ENCODE results near the gene ZNF765. TPM values are rescaled to one million over a fixed set of nuclear protein-coding genes. Genes with fewer than 3 reads are reported as not detected.
A peak's percentile ranks its signal among the peaks of the same experiment; 100 is the strongest.
"Not testable (repeated sequence)": the region's sequence is repeated elsewhere in the genome, so short reads cannot be mapped to it uniquely, and the experiment has no call there.

ZNF765 gene
- 10 to 100 TPM; 13.8 to 14.0 TPM for total RNA-seq

DNA sequence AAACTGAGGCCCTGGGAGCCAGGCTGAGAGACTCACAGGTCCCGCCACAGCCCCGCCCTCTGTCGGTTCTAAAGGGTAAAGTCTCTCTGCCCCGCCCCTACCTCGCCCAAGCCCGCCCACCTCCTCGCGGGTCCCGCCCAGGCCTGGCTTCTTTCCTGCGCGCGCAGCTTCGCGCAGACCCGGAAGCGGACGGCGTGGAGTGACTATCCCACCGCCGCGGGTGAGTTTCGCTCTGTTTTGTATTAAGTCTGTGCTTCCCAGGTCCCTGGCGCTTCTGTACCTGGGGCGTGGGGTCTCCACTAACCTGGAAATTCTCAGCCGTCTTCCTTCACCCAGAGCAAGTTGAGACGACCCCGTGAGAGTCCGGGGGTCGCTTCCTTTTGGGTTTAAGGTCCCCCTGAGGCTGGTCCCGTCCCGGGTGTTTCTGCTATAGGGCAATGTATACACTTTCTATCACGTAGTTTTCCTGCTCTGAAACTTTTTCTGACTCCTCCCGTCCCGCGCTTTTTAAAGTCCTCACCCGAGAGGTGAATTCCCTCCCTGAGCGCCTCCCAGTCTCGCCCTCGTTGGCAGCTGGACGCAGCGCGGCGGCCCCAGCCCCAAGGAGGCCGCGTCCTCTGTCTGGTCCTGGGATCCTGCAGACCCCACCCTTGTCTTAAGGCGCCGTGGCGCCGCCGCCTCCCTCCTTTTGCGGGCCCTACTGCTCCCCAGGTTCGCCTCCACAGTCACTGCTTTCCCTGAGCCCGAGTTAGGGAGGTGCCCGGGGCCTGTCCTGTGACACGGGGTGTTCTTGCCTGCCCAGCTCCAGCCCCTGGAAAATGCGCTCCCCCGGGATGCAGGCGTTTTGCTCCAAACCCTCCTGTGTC is at the start of gene ZNF765:
ZNF765 (plus strand) TSS at position 176 of the 866 bp plus-strand sequence. CDS start 2,867 bp downstream, outside the sequence.
- H3K4me3 Mint-ChIP-seq = peak within 1 kb of the TSS; percentile 85
- peak; percentile 96 for DNase-seq
- peak within 1 kb of the TSS; percentile 90 for H3K27ac Mint-ChIP-seq
- H3K4me1 Mint-ChIP-seq = peaks cover 20% of the 10 kb centered on the region
- CTCF ChIA-PET = interaction anchor here (0.6 to 1.4 kb wide), 2 partner anchors 172 to 1106 kb away, joined by 3 to 4 read pairs; no protein-coding TSS in a partner anchor
- H3K36me3 Mint-ChIP-seq (ENCODE audit: low read depth) = peaks cover 45% of the 10 kb centered on the region
- POLR2A ChIA-PET = no interaction called here
- H3K27me3 Mint-ChIP-seq = no peaks in the 10 kb centered on the region
- H3K9me3 Mint-ChIP-seq = peaks cover 26% of the 10 kb centered on the region

DNA sequence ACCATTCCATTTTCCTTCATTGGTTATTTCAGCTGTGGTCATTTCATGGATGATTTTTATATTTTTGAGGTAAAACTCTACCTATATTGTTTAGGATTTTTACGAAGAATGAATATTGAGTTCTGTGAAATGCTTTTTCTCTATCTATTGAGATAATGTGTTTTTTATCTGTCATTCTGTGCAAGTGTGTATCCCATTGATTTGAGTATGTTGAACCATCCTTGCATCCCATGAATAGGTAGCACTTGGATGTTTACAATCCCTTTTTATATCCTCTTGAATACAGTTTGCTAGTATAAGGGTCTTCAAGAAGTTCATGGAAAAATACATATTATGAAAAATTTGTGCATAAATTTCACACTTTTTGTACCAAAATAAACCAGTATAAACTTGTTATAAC is 39.2 kb upstream of the ZNF765 start:
- Mint-ChIP-seq H3K36me3 (ENCODE audit: low read depth) (peaks cover 49% of the 10 kb centered on the region), H3K4me1 (no peaks in the 10 kb centered on the region), H3K27me3 (no peaks in the 10 kb centered on the region), H3K4me3 (no peak overlapping the region), H3K9me3 (peaks cover 61% of the 10 kb centered on the region), H3K27ac (no peak overlapping the region)
- no peak for DNase-seq
- CTCF ChIA-PET = no interaction called here
- POLR2A ChIA-PET = no interaction called here

DNA sequence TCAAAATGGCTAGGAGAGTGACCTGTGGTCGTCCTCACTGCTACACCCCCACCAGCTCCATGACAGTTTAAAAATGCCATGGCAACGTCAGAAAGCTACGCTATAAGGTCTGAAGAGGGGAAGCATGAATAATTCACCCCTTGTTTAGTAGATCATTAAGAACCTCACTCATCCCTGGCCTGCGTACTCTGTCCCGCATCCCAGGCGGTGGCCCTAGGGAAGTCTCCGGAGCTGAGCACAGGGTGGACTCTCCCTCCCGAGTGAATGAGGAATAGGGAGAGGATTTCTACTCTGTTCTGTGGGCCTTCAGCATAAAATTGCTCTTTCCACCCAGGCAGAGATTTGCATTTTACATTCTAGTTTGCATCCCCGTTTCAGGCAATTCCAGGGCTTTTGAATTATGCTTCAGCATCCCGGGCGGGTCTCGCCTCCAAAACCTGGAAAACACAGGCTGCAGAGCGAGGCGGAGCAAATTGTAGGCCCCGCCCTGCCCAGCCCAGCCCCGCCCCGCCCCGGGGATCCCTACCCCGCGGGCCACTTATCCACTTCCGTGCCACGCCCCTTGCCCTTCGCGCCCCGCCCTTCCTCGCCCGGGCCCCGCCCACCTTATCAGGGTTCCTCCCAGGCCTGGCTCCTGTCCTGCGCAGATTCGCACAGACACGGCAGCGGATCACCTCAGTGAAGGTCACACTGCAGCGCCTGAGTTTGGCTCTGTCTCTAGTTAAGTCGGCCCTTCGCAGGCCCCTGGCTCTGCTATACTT is 36.9 kb upstream of the ZNF765 start:
- H3K4me1 Mint-ChIP-seq = no peaks in the 10 kb centered on the region
- CTCF ChIA-PET = interaction anchor here (0.5 kb wide), 1 partner anchor 287 kb away, joined by 3 read pairs; no protein-coding TSS in a partner anchor
- no peak overlapping the region for H3K4me3 Mint-ChIP-seq
- POLR2A ChIA-PET = no interaction called here
- peaks cover 55% of the 10 kb centered on the region for H3K9me3 Mint-ChIP-seq
- H3K36me3 Mint-ChIP-seq (ENCODE audit: low read depth) = peaks cover 27% of the 10 kb centered on the region
- no peaks in the 10 kb centered on the region for H3K27me3 Mint-ChIP-seq
- no peak for DNase-seq
- H3K27ac Mint-ChIP-seq = no peak overlapping the region

DNA sequence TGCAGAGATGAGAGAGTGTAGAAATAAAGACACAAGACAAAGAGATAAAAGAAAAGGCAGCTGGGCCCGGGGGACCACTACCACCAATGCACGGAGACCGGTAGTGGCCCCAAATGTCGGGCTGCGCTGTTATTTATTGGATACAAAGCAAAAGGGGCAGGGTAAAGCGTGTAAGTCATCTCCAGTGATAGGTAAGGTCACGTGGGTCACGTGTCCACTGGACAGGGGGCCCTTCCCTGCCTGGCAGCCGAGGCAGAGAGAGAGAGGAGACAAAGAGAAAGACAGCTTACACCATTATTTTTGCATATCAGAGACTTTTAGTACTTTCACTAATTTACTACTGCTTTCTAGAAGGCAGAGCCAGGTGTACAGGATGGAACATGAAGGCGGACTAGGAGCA is 34.9 kb upstream of the ZNF765 start:
- H3K9me3 Mint-ChIP-seq = peaks cover 50% of the 10 kb centered on the region
- CTCF ChIA-PET, DNase-seq, POLR2A ChIA-PET, H3K4me3 Mint-ChIP-seq, H3K27me3 Mint-ChIP-seq, H3K27ac Mint-ChIP-seq, H3K4me1 Mint-ChIP-seq: not testable (repeated sequence)
- peaks cover 19% of the 10 kb centered on the region for H3K36me3 Mint-ChIP-seq (ENCODE audit: low read depth)

DNA sequence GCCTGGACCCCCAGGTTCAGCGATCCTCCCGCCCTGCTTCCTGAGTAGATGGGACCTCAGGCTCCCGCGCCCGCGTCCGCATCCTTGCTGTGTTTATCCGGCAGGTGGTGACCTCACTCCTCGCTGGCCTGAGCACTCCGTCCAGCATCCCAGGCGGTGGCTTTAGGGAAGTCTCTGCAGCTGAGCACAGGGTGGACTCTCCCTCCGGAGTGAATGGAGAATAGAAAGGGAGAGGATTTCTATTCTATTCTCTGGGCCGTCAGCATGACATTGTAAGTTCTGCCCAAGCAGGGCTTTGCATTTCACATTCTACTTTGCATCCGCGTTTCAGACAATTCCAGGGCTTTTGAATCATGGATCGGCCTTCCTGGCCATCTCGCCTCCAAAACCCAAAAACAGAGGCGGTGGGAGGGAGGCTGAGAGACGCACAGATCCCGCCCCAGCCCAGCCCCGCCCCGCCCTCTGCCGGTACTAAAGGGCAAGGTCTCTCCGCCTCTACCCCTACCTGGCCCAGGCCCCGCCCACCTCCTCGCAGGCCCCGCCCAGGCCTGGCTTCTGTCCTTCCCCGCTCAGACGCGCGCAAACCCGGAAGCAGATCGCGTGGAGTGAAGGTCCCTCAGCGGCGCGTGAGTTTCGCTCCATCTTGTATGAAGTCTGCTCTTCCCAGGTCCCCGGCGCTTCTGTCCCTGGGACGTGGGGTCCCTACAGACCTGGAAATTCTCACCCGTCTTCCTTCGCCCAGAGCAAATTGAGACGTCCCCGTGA is 29.6 kb upstream of the ZNF765 start, which contains the start of gene ZNF525:
ZNF525 (plus strand) TSS at position 572 of the 765 bp plus-strand sequence. CDS start 6,577 bp downstream, outside the sequence.
- Mint-ChIP-seq H3K4me1 (peaks cover 29% of the 10 kb centered on the region), H3K9me3 (peaks cover 37% of the 10 kb centered on the region), H3K27ac (peak within 1 kb of the TSS; percentile 97), H3K36me3 (ENCODE audit: low read depth) (peaks cover 27% of the 10 kb centered on the region), H3K4me3 (peak within 1 kb of the TSS; percentile 91), H3K27me3 (no peaks in the 10 kb centered on the region)
- DNase-seq = peak; percentile 96
- POLR2A ChIA-PET = no interaction called here
- CTCF ChIA-PET = no interaction called here

DNA sequence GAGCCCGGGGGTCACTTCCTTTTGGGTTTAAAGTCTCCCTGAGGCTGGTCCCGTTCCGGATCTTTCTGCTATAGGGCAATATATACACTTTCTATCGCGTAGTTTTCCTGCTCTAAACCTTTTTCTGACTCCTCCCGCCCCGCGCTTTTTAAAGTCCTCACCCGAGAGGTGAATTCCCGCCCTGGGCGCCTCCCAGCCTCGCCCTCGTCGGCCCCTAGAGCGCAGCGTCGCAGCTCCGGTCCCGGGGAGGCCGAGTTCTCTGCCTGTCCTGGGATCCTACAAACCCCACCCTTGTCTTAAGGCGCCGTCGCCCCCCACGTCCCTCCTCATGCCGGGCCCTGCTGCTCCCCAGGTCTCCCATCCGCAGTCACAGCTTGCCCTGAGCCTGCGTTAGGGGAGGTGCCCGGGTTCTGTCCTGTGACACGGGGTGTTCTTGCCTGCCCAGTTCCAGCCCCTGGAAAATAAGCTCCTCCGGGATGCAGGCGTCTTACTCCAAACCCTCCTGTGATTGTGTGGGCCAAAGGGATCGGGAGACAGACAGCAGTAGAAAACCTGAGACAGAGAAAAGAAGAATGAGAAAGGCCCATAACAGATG is 29.0 kb upstream of the ZNF765 start:
- DNase-seq = peak; percentile 44
- Mint-ChIP-seq H3K4me3 (peak overlapping the region; percentile 91), H3K36me3 (ENCODE audit: low read depth) (peaks cover 32% of the 10 kb centered on the region), H3K27ac (peak overlapping the region; percentile 97), H3K27me3 (no peaks in the 10 kb centered on the region), H3K4me1 (peaks cover 29% of the 10 kb centered on the region), H3K9me3 (peaks cover 39% of the 10 kb centered on the region)
- CTCF ChIA-PET = no interaction called here
- POLR2A ChIA-PET = no interaction called here

DNA sequence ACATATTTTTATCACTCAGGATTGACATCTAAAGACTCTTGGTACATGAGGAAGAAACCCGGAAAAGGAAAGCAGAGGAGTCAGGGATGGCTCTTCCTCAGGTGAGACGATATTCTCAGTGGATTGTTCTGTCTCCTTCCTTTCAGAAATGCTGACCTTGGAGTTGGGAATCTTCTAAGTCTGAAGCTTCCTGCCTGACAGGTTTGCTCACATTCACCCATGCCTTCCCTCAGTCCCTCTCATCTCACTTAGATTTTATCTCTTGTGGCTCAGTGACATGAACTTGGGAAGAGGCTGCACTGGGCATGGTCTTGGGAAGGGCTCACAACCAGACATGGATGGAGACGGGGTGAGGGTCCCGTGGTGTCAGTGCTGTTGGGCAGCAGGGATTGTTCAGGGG is 22.8 kb upstream of the ZNF765 start:
- POLR2A ChIA-PET = no interaction called here
- Mint-ChIP-seq H3K27ac (peak overlapping the region; percentile 2), H3K4me1 (peaks cover 5% of the 10 kb centered on the region), H3K36me3 (ENCODE audit: low read depth) (peaks cover 73% of the 10 kb centered on the region), H3K27me3 (no peaks in the 10 kb centered on the region), H3K9me3 (peaks cover 33% of the 10 kb centered on the region), H3K4me3 (no peak overlapping the region)
- CTCF ChIA-PET = no interaction called here
- no peak for DNase-seq

DNA sequence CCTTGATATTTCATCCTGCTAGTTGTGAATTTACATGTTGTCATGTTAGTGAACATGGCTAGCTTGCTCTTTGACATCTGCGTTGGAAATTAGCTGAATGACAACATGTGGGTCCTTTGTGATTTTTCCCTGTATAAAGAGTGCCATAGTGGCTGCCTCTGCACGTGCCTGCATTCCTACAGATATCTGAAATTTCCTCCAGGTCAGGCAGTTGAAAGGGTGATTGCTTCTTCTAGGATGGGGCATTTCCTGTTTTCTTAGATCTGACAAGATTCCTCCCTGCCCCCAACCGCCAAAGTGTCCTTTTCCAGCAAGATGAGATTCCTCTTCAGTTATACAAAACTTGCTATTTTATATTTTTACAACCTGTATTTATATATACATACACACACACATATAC is 20.7 kb upstream of the ZNF765 start:
- no peaks in the 10 kb centered on the region for H3K27me3 Mint-ChIP-seq
- peaks cover 80% of the 10 kb centered on the region for H3K36me3 Mint-ChIP-seq (ENCODE audit: low read depth)
- CTCF ChIA-PET = no interaction called here
- H3K4me3 Mint-ChIP-seq = no peak overlapping the region
- no peak for DNase-seq
- H3K4me1 Mint-ChIP-seq = no peaks in the 10 kb centered on the region
- H3K27ac Mint-ChIP-seq = no peak overlapping the region
- POLR2A ChIA-PET = interaction anchor here (0.7 kb wide), 1 partner anchor 60 kb away, joined by 4 read pairs; no protein-coding TSS in a partner anchor
- H3K9me3 Mint-ChIP-seq = peaks cover 26% of the 10 kb centered on the region

DNA sequence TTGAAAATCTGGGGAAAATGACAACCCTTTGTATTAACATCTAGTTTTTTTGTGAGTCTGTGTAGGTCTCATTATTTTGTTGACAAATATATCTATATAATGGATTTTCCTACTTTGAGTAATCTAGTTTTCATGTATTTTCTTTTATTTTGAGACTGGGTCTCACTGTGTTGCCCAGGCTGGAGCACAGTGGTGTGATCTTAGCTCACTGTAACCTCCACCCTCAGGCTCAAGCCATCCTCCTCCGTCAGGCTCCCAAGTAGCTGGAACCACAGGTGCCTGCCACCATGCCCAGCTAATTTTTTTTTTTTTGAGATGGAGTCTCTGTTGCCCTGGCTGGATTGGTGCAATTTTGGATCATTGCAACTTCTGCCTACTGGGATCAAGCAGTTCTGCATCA is 20.2 kb upstream of the ZNF765 start:
- Mint-ChIP-seq H3K27ac (no peak overlapping the region), H3K4me3 (no peak overlapping the region), H3K36me3 (ENCODE audit: low read depth) (peaks cover 84% of the 10 kb centered on the region), H3K9me3 (peaks cover 29% of the 10 kb centered on the region), H3K27me3 (no peaks in the 10 kb centered on the region), H3K4me1 (no peaks in the 10 kb centered on the region)
- CTCF ChIA-PET = no interaction called here
- POLR2A ChIA-PET = interaction anchor here (0.7 kb wide), 1 partner anchor 59 kb away, joined by 4 read pairs; no protein-coding TSS in a partner anchor
- DNase-seq = no peak

DNA sequence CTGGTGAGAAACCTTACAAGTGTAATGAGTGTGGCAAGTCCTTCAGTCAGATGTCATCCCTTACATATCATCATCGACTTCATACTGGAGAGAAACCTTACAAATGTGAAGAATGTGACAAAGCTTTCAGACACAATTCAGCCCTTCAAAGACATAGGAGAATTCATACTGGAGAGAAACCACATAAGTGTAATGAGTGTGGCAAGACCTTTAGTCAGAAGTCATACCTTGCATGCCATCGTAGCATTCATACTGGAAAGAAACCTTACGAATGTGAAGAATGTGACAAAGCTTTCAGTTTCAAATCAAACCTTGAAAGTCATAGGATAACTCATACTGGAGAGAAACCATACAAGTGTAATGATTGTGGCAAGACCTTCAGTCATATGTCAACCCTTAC is 13.6 kb upstream of the ZNF765 start:
- Mint-ChIP-seq H3K4me3 (no peak overlapping the region), H3K9me3 (peaks cover 63% of the 10 kb centered on the region), H3K27ac (no peak overlapping the region), H3K27me3 (no peaks in the 10 kb centered on the region), H3K4me1 (no peaks in the 10 kb centered on the region), H3K36me3 (ENCODE audit: low read depth) (peaks cover 87% of the 10 kb centered on the region)
- ChIA-PET POLR2A (no interaction called here), CTCF (no interaction called here)
- DNase-seq = no peak

DNA sequence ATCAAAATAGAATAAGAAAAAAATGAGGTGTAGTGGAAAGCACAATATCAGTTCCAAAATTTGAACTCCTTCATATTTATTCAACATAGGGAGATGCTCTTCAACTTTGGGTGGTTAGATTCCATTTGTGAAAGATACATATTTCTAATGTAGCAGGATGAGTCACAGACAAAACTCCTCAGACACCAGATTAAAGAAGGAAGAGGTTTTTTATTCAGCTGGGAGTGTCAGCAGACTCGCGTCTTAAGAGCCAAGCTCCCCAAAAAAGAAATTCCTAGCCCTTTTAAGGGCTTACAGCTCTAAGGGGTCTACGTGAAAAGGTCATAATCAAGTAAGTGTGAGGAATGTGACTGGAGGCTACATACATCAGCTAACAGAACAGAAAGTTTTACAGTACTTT is 6.8 kb upstream of the ZNF765 start:
- Mint-ChIP-seq H3K27me3 (no peaks in the 10 kb centered on the region), H3K36me3 (ENCODE audit: low read depth) (peaks cover 42% of the 10 kb centered on the region), H3K9me3 (peaks cover 58% of the 10 kb centered on the region), H3K27ac (no peak overlapping the region), H3K4me3 (no peak overlapping the region), H3K4me1 (no peaks in the 10 kb centered on the region)
- CTCF ChIA-PET = interaction anchor here (1.0 kb wide), 1 partner anchor 12 kb away, joined by 3 read pairs; no protein-coding TSS in a partner anchor
- DNase-seq = no peak
- POLR2A ChIA-PET = no interaction called here

DNA sequence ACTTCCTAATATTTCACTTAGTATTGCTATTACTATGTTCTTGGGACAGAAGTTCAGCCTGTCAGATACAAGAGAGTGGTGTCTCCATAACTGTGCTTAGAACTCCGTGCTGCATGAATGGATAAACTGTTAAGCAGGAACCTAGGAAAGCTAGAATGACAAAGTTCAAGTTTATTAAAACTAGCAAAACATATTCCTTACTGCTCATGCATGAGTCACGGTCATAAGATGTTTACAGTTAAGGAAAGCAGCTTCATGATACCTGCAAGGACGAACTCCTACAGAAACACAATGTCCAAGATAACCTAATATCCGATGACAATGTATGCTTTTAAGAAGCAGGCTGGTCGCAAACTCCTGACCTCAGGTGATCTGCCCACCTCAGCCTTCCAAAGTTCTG is 6.0 kb upstream of the ZNF765 start:
- H3K27ac Mint-ChIP-seq = no peak overlapping the region
- H3K27me3 Mint-ChIP-seq = no peaks in the 10 kb centered on the region
- DNase-seq = no peak
- ChIA-PET CTCF (interaction anchor here (1.0 kb wide), 1 partner anchor 11 kb away, joined by 3 read pairs; no protein-coding TSS in a partner anchor), POLR2A (no interaction called here)
- H3K36me3 Mint-ChIP-seq (ENCODE audit: low read depth) = peaks cover 37% of the 10 kb centered on the region
- H3K4me1 Mint-ChIP-seq = peaks cover 2% of the 10 kb centered on the region
- peaks cover 53% of the 10 kb centered on the region for H3K9me3 Mint-ChIP-seq
- no peak overlapping the region for H3K4me3 Mint-ChIP-seq

Data from activated CD4-positive, alpha-beta T cell treated with anti-CD3 and anti-CD28 coated beads, Interleukin-2, amount 10 ng/mL, durations not matched to agents 7 days and 5 days (primary cell).